ENCODE measurements around the gene PGPEP1. TPM values are rescaled to one million over a fixed set of nuclear protein-coding genes. Genes with fewer than 3 reads are reported as not detected.

PGPEP1 gene
- total and polyA plus RNA-seq, 10 of the 15 experiments (the other 5 are each of a cell fraction or from before 2014, with no cell fraction given) = 13.8 to 39.4 (median 17.0) TPM

- TF ChIP-seq SIN3A (IDR thresholded peaks at IDR 0.05; ENCODE audit: low read depth, low read length) (peak; percentile 66; the same call in 1 of the 2 replicates), SREBF2 (IDR thresholded peaks at IDR 0.05; ENCODE audit: low read length) (no peak), MTA2 (IDR thresholded peaks at IDR 0.05; ENCODE audit: low read depth) (peak; percentile 52; the same call in 1 of the 2 replicates), HCFC1 (IDR thresholded peaks at IDR 0.05; ENCODE audit: low read length) (no peak), EP300 (IDR thresholded peaks at IDR 0.05; ENCODE audit: borderline replicate concordance in 1 of 2, control insufficient read depth in 1 of 2, low read depth in 2 of 2, low read length in 2 of 2) (peak; percentile 75 to 83; a peak in 3 of 4 replicates), ESRRA (IDR thresholded peaks at IDR 0.05; ENCODE audit: low read length) (no peak), SREBF1 (IDR thresholded peaks at IDR 0.05; ENCODE audit: low read length) (no peak), TARDBP (IDR thresholded peaks at IDR 0.05; ENCODE audit: borderline replicate concordance) (0 out of 2 replicates have a peak, but pooled peaks have one; percentile 41), RBBP5 (conservative IDR thresholded peaks at IDR 0.05) (no peak), ATF7 (IDR thresholded peaks at IDR 0.05; ENCODE audit: low read depth) (peak; percentile 78), ZNF24 (IDR thresholded peaks at IDR 0.05) (peak; percentile 91), NBN (IDR thresholded peaks at IDR 0.05) (no peak), NR2C2 (IDR thresholded peaks at IDR 0.05; ENCODE audit: borderline replicate concordance, control insufficient read depth, insufficient read length, low read depth) (no peak), HDAC2 (IDR thresholded peaks at IDR 0.05) (no peak), ZBTB11 (CRISPR knock-in tag; IDR thresholded peaks at IDR 0.05) (no peak), RAD21 (IDR thresholded peaks at IDR 0.05; ENCODE audit: insufficient read depth, low read depth, low read length) (no peak; the same call in 1 of the 2 replicates), POU2F2 (IDR thresholded peaks at IDR 0.05; ENCODE audit: borderline replicate concordance, low read depth, low read length) (peak; percentile 73; the same call in 2 of the 3 replicates), ZZZ3 (IDR thresholded peaks at IDR 0.05; ENCODE audit: control insufficient read depth, insufficient read length, low read depth) (no peak), NFYA (IDR thresholded peaks at IDR 0.05; ENCODE audit: borderline replicate concordance, low read depth, low read length) (no peak)
Observed at GRCh38 chr19:18291590-18292461, 48.6 kb upstream of the PGPEP1 start (continued).
